Adrenal gland (tissue), 12 donors: ENCODE measurements around the gene SHLD1. TPM values are rescaled to one million over a fixed set of nuclear protein-coding genes. Genes with fewer than 3 reads are reported as not detected.
"Not testable (repeated sequence)": the region's sequence is repeated elsewhere in the genome, so short reads cannot be mapped to it uniquely, and the experiment has no call there.

ENCODE experiments used
- DNase-seq, 7 donors: peaks; one replicate each; pipeline ENCODE4 v3.0.0-alpha.2; 2019 to 2020
- H3K27ac ChIP-seq, 5 donors: fragments of 200-600 bp; sonication (generic) in 4 of 5; 1 replicate in 3 of 5; 2 replicates in 2 of 5; pipeline versions ENCODE4 v1.5.1 to v1.8.0; 2016 to 2020; ENCODE audit warnings: mild to moderate bottlenecking in 1 of 5
- H3K27me3 ChIP-seq: fragments of 200-600 bp; 2 replicates; pipeline ENCODE4 v1.8.0; 2021
- H3K36me3 ChIP-seq, 2 donors: fragments of 200-600 bp; replicated peaks in 1 of 2; 1 replicate in 1 of 2; 2 replicates in 1 of 2; pipeline versions ENCODE4 v1.5.1 to v1.8.0; 2018 to 2022
- H3K4me1 ChIP-seq, 2 donors: fragments of 200-600 bp; replicated peaks in 1 of 2; 1 replicate in 1 of 2; 2 replicates in 1 of 2; pipeline versions ENCODE4 v1.5.1 to v1.8.0; 2018 to 2021
- H3K4me3 ChIP-seq, 4 donors: fragments of 200-600 bp; sonication (generic) in 3 of 4; one replicate each; pipeline ENCODE4 v1.5.1; 2016 to 2018
- H3K9me3 ChIP-seq, 3 donors: fragments of 200-600 bp; sonication (generic) in 1 of 3; replicated peaks in 1 of 3; 1 replicate in 2 of 3; 2 replicates in 1 of 3; pipeline versions ENCODE4 v1.5.1 to v1.8.0; 2016 to 2021
- CTCF ChIP-seq, 6 experiments: fragments of 450-650 bp in 4 of 6; fragments of 200-600 bp in 2 of 6; sonication (generic) in 1 of 6; IDR thresholded peaks; 1 replicate in 5 of 6; 2 replicates in 1 of 6; pipeline versions ENCODE4 v1.5.1 to v1.8.0; 2016 to 2021; ENCODE audit warnings: antibody characterized with exemption in 6 of 6, mild to moderate bottlenecking in 2 of 6, moderate library complexity in 1 of 6
- POLR2A ChIP-seq, 2 donors: fragments of 450-650 bp; IDR thresholded peaks; one replicate each; pipeline ENCODE4 v1.6.1; 2017; ENCODE audit warnings: antibody characterized with exemption in 2 of 2, mild to moderate bottlenecking in 2 of 2, moderate library complexity in 1 of 2
- WGBS, 4 donors: extraction: QIAGEN DNeasy Blood & Tissue Kit in 2 of 4; methylation state at CpG; one replicate each; pipeline versions ENCODE4 v1.1.5 to v1.1.7; 2013 to 2017; 5-methylcytosine and 5-hydroxymethylcytosine counted together
- intact Hi-C, 2 donors: fragments of 100-400 bp; cut with DNase I; formaldehyde crosslinking; loops; one replicate each; pipeline versions ENCODE4 v1.14.1 to v1.15.0; 2022 to 2023
- polyA plus RNA-seq, 3 donors: library from polyadenylated mRNA; stranded (reverse); fragments of 200-250 nt in 2 of 3; fragments of 350-450 nt in 1 of 3; fragmentation: Illumina TruSeq in 1 of 3; extraction: RNeasy Lipid Tissue Mini Kit (QIAGEN cat#74804) in 1 of 3; gene quantifications; one replicate each; pipeline ENCODE4 v1.2.3, GENCODE V29; 2013 to 2014
- total RNA-seq, 9 donors: library from RNA; depleted of rRNA in 4 of 9; stranded (reverse); fragments of >200 nt in 4 of 9; fragments of 120-200 nt in 1 of 9; fragmentation: NEBNext Ultra II Directional in 1 of 9; extraction: Animal tissue kit (Norgen Biotek cat#: 25700) in 1 of 9; gene quantifications; one replicate each; pipeline versions ENCODE4 v1.1.0 to v1.2.4, GENCODE V29; 2013 to 2023
- donor health status: healthy with polysubstance abuse.
- donor health status: Bipolar disorder and iron deficiency.
- donor health status: DM: yes; HTN: yes; CAD: no.
- donor health status: DM: no; HTN: no; CAD: no.
- donor health status: DM: no; HTN: no; CAD: no.
- donor health status: DM: yes; HTN: yes; CAD: no.

Gene SHLD1
- total and polyA plus RNA-seq, 12 donors: 3.6 to 18.0 (median 13.0) TPM

GRCh38 chr20:5735845-5736510 lies 14.2 kb upstream of the SHLD1 start:
- peak overlapping the region in 1 of 5 donors; percentile 10 for H3K27ac ChIP-seq
- TF ChIP-seq POLR2A (IDR thresholded peaks at IDR 0.05) (no peak), CTCF (IDR thresholded peaks at IDR 0.05) (no peak)
- no peak overlapping the region for H3K4me3 ChIP-seq
- no peak for DNase-seq
- intact Hi-C loops: no loop called here
- H3K36me3 ChIP-seq: no peaks in the 10 kb centered on the region
- peaks cover 15 to 16% of the 10 kb centered on the region in 2 donors for H3K4me1 ChIP-seq
- WGBS, 4 donors: 62 to 69% (median 65%) methylated on average over 3 of the region's 3 CpGs
- no peaks in the 10 kb centered on the region for H3K27me3 ChIP-seq
- no peaks in the 10 kb centered on the region for H3K9me3 ChIP-seq

GRCh38 chr20:5737619-5737953 lies 12.6 kb upstream of the SHLD1 start:
- H3K4me1 ChIP-seq: peaks cover 10 to 22% of the 10 kb centered on the region in 2 donors
- TF ChIP-seq POLR2A (IDR thresholded peaks at IDR 0.05) (no peak), CTCF (IDR thresholded peaks at IDR 0.05) (no peak)
- H3K27me3 ChIP-seq: no peaks in the 10 kb centered on the region
- H3K27ac ChIP-seq: peak overlapping the region in 4 of 5 donors; percentile 28 to 80 (median 40)
- WGBS, 4 donors: 38 to 57% (median 54%) methylated on average over 3 of the region's 3 CpGs
- intact Hi-C loops: no loop called here
- H3K4me3 ChIP-seq: no peak overlapping the region
- no peak for DNase-seq
- H3K9me3 ChIP-seq: no peaks in the 10 kb centered on the region
- H3K36me3 ChIP-seq: no peaks in the 10 kb centered on the region

GRCh38 chr20:5737966-5738365 lies 12.2 kb upstream of the SHLD1 start:
- Histone ChIP-seq H3K36me3 (no peaks in the 10 kb centered on the region), H3K27ac (peak overlapping the region in 4 of 5 donors; percentile 28 to 53 (median 40)), H3K27me3 (no peaks in the 10 kb centered on the region), H3K9me3 (no peaks in the 10 kb centered on the region), H3K4me1 (peaks cover 10 to 22% of the 10 kb centered on the region in 2 donors), H3K4me3 (no peak overlapping the region)
- intact Hi-C loops: no loop called here
- no peak for DNase-seq
- WGBS, 4 donors: 89 to 96% (median 93%) methylated on average over 2 to 3 of the region's 3 CpGs
- TF ChIP-seq POLR2A (IDR thresholded peaks at IDR 0.05) (no peak), CTCF (IDR thresholded peaks at IDR 0.05) (no peak)

- WGBS, 4 donors: 84 to 98% (median 97%) methylated on average over 5 of the region's 5 CpGs
Measured at GRCh38 chr20:5740643-5741042, 9.6 kb upstream of the SHLD1 start.

GRCh38 chr20:5741089-5741488 lies 9.1 kb upstream of the SHLD1 start:
- Histone ChIP-seq H3K4me3 (no peak overlapping the region), H3K4me1 (peaks cover 18 to 25% of the 10 kb centered on the region in 2 donors), H3K27ac (peak overlapping the region in 3 of 5 donors; percentile 5 to 39 (median 29)), H3K9me3 (no peaks in the 10 kb centered on the region), H3K27me3 (no peaks in the 10 kb centered on the region), H3K36me3 (no peaks in the 10 kb centered on the region)
- intact Hi-C loops: no loop called here
- DNase-seq: peak; percentile 62 to 83 (median 76)
- 30 to 44% (median 37%) methylated on average over 2 of the region's 2 CpGs for WGBS, 4 donors
- TF ChIP-seq CTCF (IDR thresholded peaks at IDR 0.05) (no peak), POLR2A (IDR thresholded peaks at IDR 0.05) (no peak)

More at GRCh38 chr20:5740643-5741042, 9.6 kb upstream of the SHLD1 start:
- DNase-seq, H3K27me3 ChIP-seq, intact Hi-C loops, H3K4me3 ChIP-seq, H3K36me3 ChIP-seq, H3K9me3 ChIP-seq: not testable (repeated sequence)
- Histone ChIP-seq H3K27ac (peak overlapping the region in 1 of 5 donors; percentile 5), H3K4me1 (peaks cover 13 to 22% of the 10 kb centered on the region in 2 donors)
